ENCODE measurements around the gene ANKS1B.
A peak's percentile ranks its signal among the peaks of the same experiment; 100 is the strongest.

Gene ANKS1B

DNA sequence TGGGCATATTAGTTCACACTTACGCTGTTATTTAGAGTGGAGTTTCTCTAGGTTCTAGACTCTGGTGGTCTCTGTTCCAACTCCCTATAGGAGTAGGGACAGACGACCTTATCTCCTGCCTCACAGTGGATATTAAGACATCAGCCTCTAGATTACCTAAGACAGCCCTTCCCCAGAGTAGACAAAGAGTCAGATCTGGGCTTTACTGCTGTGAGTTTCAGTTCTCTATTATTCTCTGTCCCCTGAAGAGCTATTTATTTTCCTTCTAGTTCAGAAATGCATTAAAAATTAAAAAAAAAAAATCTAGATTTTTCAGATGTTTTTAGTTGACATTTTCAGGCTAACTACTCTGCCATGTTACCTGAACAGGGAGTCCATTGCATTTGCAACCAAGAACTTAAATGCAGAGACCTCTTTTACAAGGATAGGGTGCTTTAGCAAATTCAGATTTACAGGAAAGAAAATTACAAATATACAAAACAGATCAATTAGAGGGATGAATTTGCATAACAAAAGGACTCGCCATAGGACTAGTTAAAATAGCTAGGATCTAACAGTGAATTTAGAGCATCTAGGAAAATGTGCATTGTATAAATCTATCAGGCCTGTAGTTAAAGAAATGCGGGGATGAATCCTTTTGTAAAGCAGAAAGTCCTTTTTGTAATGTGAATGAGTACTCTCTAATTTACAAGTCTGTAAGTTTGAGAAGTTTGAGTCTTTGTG, 958.2 kb downstream of the ANKS1B start:
- peak; percentile 11 for DNase-seq (ENCODE audit: low read depth, low spot score)

DNA sequence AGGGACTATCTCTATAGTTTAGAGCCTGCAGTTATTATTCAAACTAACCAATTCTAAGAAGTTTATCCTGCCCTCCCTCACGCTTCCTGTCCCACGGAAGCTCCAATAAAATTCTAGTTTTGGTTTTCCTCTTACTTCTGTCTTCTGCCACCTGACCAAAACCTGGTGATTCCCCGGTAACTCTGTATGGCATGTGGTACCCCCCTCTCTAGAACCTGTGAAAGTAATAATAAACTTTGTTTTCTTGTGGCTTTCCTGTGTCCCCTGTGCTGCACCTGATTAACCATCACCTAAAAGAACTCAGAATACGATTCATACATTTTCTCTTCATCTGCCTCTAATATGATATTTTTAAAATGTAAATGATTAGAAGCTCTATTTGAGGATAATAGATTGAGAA, 959.9 kb downstream of the ANKS1B start:
- H3K9me3 ChIP-seq (ENCODE audit: insufficient read depth, low read length), result no peaks in the 10 kb centered on the region
- H3K9ac ChIP-seq (ENCODE audit: insufficient read length, low read depth), result no peak overlapping the region
- no peaks in the 10 kb centered on the region for H3K36me3 ChIP-seq (ENCODE audit: insufficient read depth, insufficient read length, low read length)
- TF ChIP-seq YY1 (IDR thresholded peaks at IDR 0.05; ENCODE audit: insufficient read depth, insufficient read length) (no peak), ZNF274 (IDR thresholded peaks at IDR 0.05; ENCODE audit: low read depth, low read length) (no peak), SUZ12 (IDR thresholded peaks at IDR 0.05; ENCODE audit: extremely low read depth, insufficient read depth, insufficient read length) (no peak)
- H3K27me3 ChIP-seq (ENCODE audit: insufficient read depth, insufficient read length), result no peaks in the 10 kb centered on the region
- H3K4me1 ChIP-seq (ENCODE audit: insufficient read depth, insufficient read length), result no peaks in the 10 kb centered on the region
- DNase-seq (ENCODE audit: low read depth, low spot score), result no peak
- no peak overlapping the region for H3K4me3 ChIP-seq (ENCODE audit: insufficient read length, low read depth)

More for the DNA sequence above, 958.2 kb downstream of the ANKS1B start:
- TF ChIP-seq SUZ12 (IDR thresholded peaks at IDR 0.05; ENCODE audit: extremely low read depth, insufficient read depth, insufficient read length) (no peak), YY1 (IDR thresholded peaks at IDR 0.05; ENCODE audit: insufficient read depth, insufficient read length) (no peak), ZNF274 (IDR thresholded peaks at IDR 0.05; ENCODE audit: low read depth, low read length) (no peak)
- Histone ChIP-seq H3K9me3 (ENCODE audit: insufficient read depth, low read length) (no peaks in the 10 kb centered on the region), H3K9ac (ENCODE audit: insufficient read length, low read depth) (no peak overlapping the region), H3K36me3 (ENCODE audit: insufficient read depth, insufficient read length, low read length) (no peaks in the 10 kb centered on the region), H3K27me3 (ENCODE audit: insufficient read depth, insufficient read length) (no peaks in the 10 kb centered on the region), H3K4me3 (ENCODE audit: insufficient read length, low read depth) (no peak overlapping the region), H3K4me1 (ENCODE audit: insufficient read depth, insufficient read length) (no peaks in the 10 kb centered on the region)

DNA sequence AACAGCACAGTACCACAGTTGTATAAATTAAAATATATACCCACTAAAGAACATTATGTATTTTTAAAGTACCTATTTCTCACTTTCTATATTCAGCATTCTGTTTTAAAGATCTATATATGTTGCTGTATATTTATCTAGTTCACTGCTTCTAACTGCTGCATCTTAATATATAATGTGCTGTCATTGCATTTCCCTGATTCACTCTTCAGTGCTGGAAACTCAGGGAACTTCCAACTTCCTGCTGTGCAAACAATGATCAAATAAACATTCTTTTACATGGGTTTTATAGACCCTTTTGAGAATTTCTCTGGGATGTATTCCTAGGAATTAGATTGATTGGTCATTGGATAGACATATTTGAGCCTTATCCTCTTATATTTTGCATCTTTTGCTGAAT, 960.5 kb downstream of the ANKS1B start:
- no peak overlapping the region for H3K4me3 ChIP-seq (ENCODE audit: insufficient read length, low read depth)
- TF ChIP-seq SUZ12 (IDR thresholded peaks at IDR 0.05; ENCODE audit: extremely low read depth, insufficient read depth, insufficient read length), result no peak
- no peak for TF ChIP-seq YY1 (IDR thresholded peaks at IDR 0.05; ENCODE audit: insufficient read depth, insufficient read length)
- no peak for TF ChIP-seq ZNF274 (IDR thresholded peaks at IDR 0.05; ENCODE audit: low read depth, low read length)
- DNase-seq (ENCODE audit: low read depth, low spot score), result no peak
- no peaks in the 10 kb centered on the region for H3K27me3 ChIP-seq (ENCODE audit: insufficient read depth, insufficient read length)
- H3K36me3 ChIP-seq (ENCODE audit: insufficient read depth, insufficient read length, low read length), result no peaks in the 10 kb centered on the region
- no peak overlapping the region for H3K9ac ChIP-seq (ENCODE audit: insufficient read length, low read depth)
- no peaks in the 10 kb centered on the region for H3K9me3 ChIP-seq (ENCODE audit: insufficient read depth, low read length)
- no peaks in the 10 kb centered on the region for H3K4me1 ChIP-seq (ENCODE audit: insufficient read depth, insufficient read length)

DNA sequence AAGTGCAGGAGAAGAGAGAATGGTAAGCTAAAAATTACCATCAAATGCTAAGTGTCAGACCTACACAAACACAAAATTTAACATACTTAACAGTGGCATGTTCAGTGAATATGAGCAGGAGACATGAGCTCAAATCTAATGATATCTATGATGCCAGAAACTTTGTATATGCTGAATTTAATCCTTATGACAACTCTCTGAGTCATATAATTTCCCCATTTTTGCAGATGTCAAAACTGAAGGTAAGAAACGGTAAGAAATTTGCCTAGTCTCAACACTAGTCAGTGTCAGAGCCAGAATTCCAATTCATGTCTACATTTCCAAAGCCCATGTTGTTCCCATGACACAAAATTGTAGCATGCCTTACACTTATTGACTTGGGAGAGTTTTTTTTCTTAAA, 963.9 kb downstream of the ANKS1B start:
- DNase-seq (ENCODE audit: low read depth, low spot score), result no peak
- Histone ChIP-seq H3K27me3 (ENCODE audit: insufficient read depth, insufficient read length) (no peaks in the 10 kb centered on the region), H3K36me3 (ENCODE audit: insufficient read depth, insufficient read length, low read length) (no peaks in the 10 kb centered on the region), H3K4me1 (ENCODE audit: insufficient read depth, insufficient read length) (no peaks in the 10 kb centered on the region), H3K9ac (ENCODE audit: insufficient read length, low read depth) (no peak overlapping the region), H3K9me3 (ENCODE audit: insufficient read depth, low read length) (no peaks in the 10 kb centered on the region), H3K4me3 (ENCODE audit: insufficient read length, low read depth) (no peak overlapping the region)
- TF ChIP-seq SUZ12 (IDR thresholded peaks at IDR 0.05; ENCODE audit: extremely low read depth, insufficient read depth, insufficient read length) (no peak), YY1 (IDR thresholded peaks at IDR 0.05; ENCODE audit: insufficient read depth, insufficient read length) (no peak), ZNF274 (IDR thresholded peaks at IDR 0.05; ENCODE audit: low read depth, low read length) (no peak)

DNA sequence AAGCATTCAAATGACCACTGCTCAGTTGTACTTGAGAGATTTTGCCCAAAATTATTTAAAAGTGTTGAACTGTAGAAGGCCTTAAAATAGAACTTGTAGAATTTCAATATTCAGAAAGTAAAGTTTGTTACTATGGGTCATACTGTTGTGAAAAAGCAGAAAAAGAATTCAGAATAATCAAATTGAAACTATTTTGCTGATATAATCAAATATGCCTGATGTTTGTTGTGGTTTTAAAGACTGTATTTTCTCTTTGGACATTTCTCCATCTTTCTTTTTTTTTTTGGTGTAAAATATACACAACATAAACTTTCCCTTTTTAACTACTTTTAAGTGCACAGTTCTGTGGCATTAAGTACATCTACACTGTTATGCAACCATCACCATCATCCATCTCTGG, 964.9 kb downstream of the ANKS1B start:
- TF ChIP-seq YY1 (IDR thresholded peaks at IDR 0.05; ENCODE audit: insufficient read depth, insufficient read length) (no peak), ZNF274 (IDR thresholded peaks at IDR 0.05; ENCODE audit: low read depth, low read length) (no peak), SUZ12 (IDR thresholded peaks at IDR 0.05; ENCODE audit: extremely low read depth, insufficient read depth, insufficient read length) (no peak)
- DNase-seq (ENCODE audit: low read depth, low spot score), result no peak
- Histone ChIP-seq H3K4me1 (ENCODE audit: insufficient read depth, insufficient read length) (no peaks in the 10 kb centered on the region), H3K9me3 (ENCODE audit: insufficient read depth, low read length) (no peaks in the 10 kb centered on the region), H3K36me3 (ENCODE audit: insufficient read depth, insufficient read length, low read length) (no peaks in the 10 kb centered on the region), H3K27me3 (ENCODE audit: insufficient read depth, insufficient read length) (no peaks in the 10 kb centered on the region), H3K9ac (ENCODE audit: insufficient read length, low read depth) (no peak overlapping the region), H3K4me3 (ENCODE audit: insufficient read length, low read depth) (no peak overlapping the region)

DNA sequence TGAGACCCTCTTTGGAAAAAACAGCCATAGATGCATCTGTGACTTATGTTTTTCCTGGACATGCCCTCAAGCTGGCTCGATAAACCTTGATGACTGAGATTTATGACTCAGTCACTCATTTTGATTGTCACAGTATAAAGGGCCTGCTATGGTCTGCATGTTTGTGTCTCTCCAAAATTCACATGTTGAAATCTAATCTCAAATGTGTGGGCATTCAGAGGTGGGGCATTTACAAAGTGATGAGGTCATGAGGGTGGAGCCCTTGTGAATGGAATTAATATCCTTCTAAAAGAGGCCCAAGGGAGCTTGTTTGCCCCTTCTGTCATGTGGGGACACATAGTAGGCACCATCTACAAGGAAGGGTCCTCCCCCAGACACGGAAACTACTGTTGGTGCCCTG, 966.8 kb downstream of the ANKS1B start:
- no peaks in the 10 kb centered on the region for H3K27me3 ChIP-seq (ENCODE audit: insufficient read depth, insufficient read length)

DNA sequence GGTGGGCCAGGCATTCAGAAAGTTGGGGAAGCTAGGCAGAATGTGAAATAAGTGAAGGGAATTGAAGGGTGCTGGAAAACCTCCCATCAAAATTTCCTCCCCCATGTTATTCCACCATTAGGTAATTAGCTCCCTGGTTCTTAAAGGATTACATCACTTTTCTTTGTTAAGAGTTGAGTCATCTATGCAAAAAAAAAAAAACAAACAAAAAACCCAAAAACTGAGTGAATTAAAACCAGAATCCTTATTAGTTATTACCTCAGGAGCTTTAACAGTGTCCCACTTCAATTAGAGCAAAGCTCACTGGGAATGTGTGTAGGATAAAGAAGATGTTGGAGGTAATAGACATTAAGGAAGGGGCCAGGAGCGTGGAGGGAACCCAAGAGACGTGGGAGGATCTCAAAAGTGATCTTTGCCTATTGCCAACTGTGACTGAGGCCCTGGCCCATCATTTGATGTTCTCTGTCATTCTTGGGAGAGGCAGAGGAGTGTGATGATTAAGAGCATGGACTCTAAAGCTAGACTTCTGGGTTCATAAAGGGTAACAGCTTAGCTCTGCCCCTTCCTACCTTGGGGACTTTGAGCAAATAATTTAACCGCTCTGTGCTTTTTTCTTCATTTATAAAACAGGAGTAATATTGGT, 975.0 kb downstream of the ANKS1B start:
- TF ChIP-seq YY1 (IDR thresholded peaks at IDR 0.05; ENCODE audit: insufficient read depth, insufficient read length) (no peak), SUZ12 (IDR thresholded peaks at IDR 0.05; ENCODE audit: extremely low read depth, insufficient read depth, insufficient read length) (no peak), ZNF274 (IDR thresholded peaks at IDR 0.05; ENCODE audit: low read depth, low read length) (no peak)
- no peaks in the 10 kb centered on the region for H3K36me3 ChIP-seq (ENCODE audit: insufficient read depth, insufficient read length, low read length)
- no peaks in the 10 kb centered on the region for H3K27me3 ChIP-seq (ENCODE audit: insufficient read depth, insufficient read length)
- DNase-seq (ENCODE audit: low read depth, low spot score), result no peak
- H3K4me1 ChIP-seq (ENCODE audit: insufficient read depth, insufficient read length), result no peaks in the 10 kb centered on the region
- H3K4me3 ChIP-seq (ENCODE audit: insufficient read length, low read depth), result no peak overlapping the region
- H3K9me3 ChIP-seq (ENCODE audit: insufficient read depth, low read length), result no peaks in the 10 kb centered on the region
- no peak overlapping the region for H3K9ac ChIP-seq (ENCODE audit: insufficient read length, low read depth)

More for the DNA sequence above, 966.8 kb downstream of the ANKS1B start:
- DNase-seq (ENCODE audit: low read depth, low spot score), result no peak
- no peak overlapping the region for H3K4me3 ChIP-seq (ENCODE audit: insufficient read length, low read depth)
- H3K4me1 ChIP-seq (ENCODE audit: insufficient read depth, insufficient read length), result no peaks in the 10 kb centered on the region
- H3K36me3 ChIP-seq (ENCODE audit: insufficient read depth, insufficient read length, low read length), result no peaks in the 10 kb centered on the region
- TF ChIP-seq YY1 (IDR thresholded peaks at IDR 0.05; ENCODE audit: insufficient read depth, insufficient read length) (no peak), ZNF274 (IDR thresholded peaks at IDR 0.05; ENCODE audit: low read depth, low read length) (no peak), SUZ12 (IDR thresholded peaks at IDR 0.05; ENCODE audit: extremely low read depth, insufficient read depth, insufficient read length) (no peak)
- no peak overlapping the region for H3K9ac ChIP-seq (ENCODE audit: insufficient read length, low read depth)
- no peaks in the 10 kb centered on the region for H3K9me3 ChIP-seq (ENCODE audit: insufficient read depth, low read length)
